Measurements from ENCODE around the gene KLRC1. TPM values are rescaled to one million over a fixed set of nuclear protein-coding genes. Genes with fewer than 3 reads are reported as not detected.
"Not testable (repeated sequence)": the region's sequence is repeated elsewhere in the genome, so short reads cannot be mapped to it uniquely, and the experiment has no call there.

The KLRC1 gene
- total RNA-seq, result 0.32 TPM
- long read RNA-seq, result 0 reads

- ATAC-seq, result no peak
- DNase-seq, result no peak
- intact Hi-C loops (cut with micrococcal nuclease), result no loop called here
Observed at GRCh38 chr12:10453156-10453555, at the start of gene KLRC1. KLRC1 (minus strand) TSS chr12:10453377; CDS start chr12:10451156, 2,221 bp downstream.

- DNase-seq, result no peak
- intact Hi-C loops (cut with micrococcal nuclease), result no loop called here
- ATAC-seq, result no peak
Observed at GRCh38 chr12:10501030-10501429, 47.9 kb upstream of the KLRC1 start.

- ATAC-seq (no peak), DNase-seq (no peak)
- intact Hi-C loops (cut with micrococcal nuclease), result no loop called here
Observed at GRCh38 chr12:10498042-10498441, 44.9 kb upstream of the KLRC1 start.

- no peak for ATAC-seq
- intact Hi-C loops (cut with micrococcal nuclease), result no loop called here
- DNase-seq, result no peak
Observed at GRCh38 chr12:10497602-10498001, 44.4 kb upstream of the KLRC1 start.

GRCh38 chr12:10491766-10492165 lies 38.6 kb upstream of the KLRC1 start:
- intact Hi-C loops (cut with micrococcal nuclease), result no loop called here
- DNase-seq, result no peak
- ATAC-seq, result no peak

GRCh38 chr12:10487328-10487727 lies 34.2 kb upstream of the KLRC1 start:
- DNase-seq; ATAC-seq; intact Hi-C loops (cut with micrococcal nuclease): not testable (repeated sequence)

- ATAC-seq; DNase-seq; intact Hi-C loops (cut with micrococcal nuclease): not testable (repeated sequence)
Observed at GRCh38 chr12:10481901-10482300, 28.7 kb upstream of the KLRC1 start.

- DNase-seq; ATAC-seq; intact Hi-C loops (cut with micrococcal nuclease): not testable (repeated sequence)
Observed at GRCh38 chr12:10472808-10473207, 19.6 kb upstream of the KLRC1 start.

GRCh38 chr12:10469701-10470100 lies 16.5 kb upstream of the KLRC1 start:
- intact Hi-C loops (cut with micrococcal nuclease), result no loop called here
- DNase-seq (no peak), ATAC-seq (no peak)

GRCh38 chr12:10466311-10466710 lies 13.1 kb upstream of the KLRC1 start:
- intact Hi-C loops (cut with micrococcal nuclease), result no loop called here
- no peak for DNase-seq
- ATAC-seq, result no peak

- intact Hi-C loops (cut with micrococcal nuclease), result no loop called here
- ATAC-seq (no peak), DNase-seq (no peak)
Observed at GRCh38 chr12:10457760-10458159, 4.6 kb upstream of the KLRC1 start.

- no peak for DNase-seq
- intact Hi-C loops (cut with micrococcal nuclease), result no loop called here
- ATAC-seq, result no peak
Observed at GRCh38 chr12:10456856-10457255, 3.7 kb upstream of the KLRC1 start.

GRCh38 chr12:10455766-10456165 lies 2.6 kb upstream of the KLRC1 start:
- intact Hi-C loops (cut with micrococcal nuclease), result no loop called here
- DNase-seq (no peak), ATAC-seq (no peak)

- no peak for DNase-seq
- intact Hi-C loops (cut with micrococcal nuclease), result no loop called here
- no peak for ATAC-seq
Observed at GRCh38 chr12:10454531-10454930, 1.4 kb upstream of the KLRC1 start.

- DNase-seq (no peak), ATAC-seq (no peak)
- intact Hi-C loops (cut with micrococcal nuclease), result no loop called here
Observed at GRCh38 chr12:10448236-10448635, 4.9 kb downstream of the KLRC1 start.

- ATAC-seq; intact Hi-C loops (cut with micrococcal nuclease); DNase-seq: not testable (repeated sequence)
Observed at GRCh38 chr12:10446052-10446451, 7.1 kb downstream of the KLRC1 start.

- intact Hi-C loops (cut with micrococcal nuclease); DNase-seq; ATAC-seq: not testable (repeated sequence)
Observed at GRCh38 chr12:10441144-10441543, 12.0 kb downstream of the KLRC1 start.

- DNase-seq, result not testable (repeated sequence)
Observed at GRCh38 chr12:10439608-10440274, 13.4 kb downstream of the KLRC1 start.

GRCh38 chr12:10437601-10438000 lies 15.6 kb downstream of the KLRC1 start:
- ATAC-seq; intact Hi-C loops (cut with micrococcal nuclease); DNase-seq: not testable (repeated sequence)

More at GRCh38 chr12:10439608-10440274, 13.4 kb downstream of the KLRC1 start:
- ATAC-seq; intact Hi-C loops (cut with micrococcal nuclease): not testable (repeated sequence)

- ATAC-seq; DNase-seq; intact Hi-C loops (cut with micrococcal nuclease): not testable (repeated sequence)
Observed at GRCh38 chr12:10435816-10436215, 17.4 kb downstream of the KLRC1 start, which contains the start of gene KLRC2. KLRC2 (minus strand) TSS chr12:10436010; CDS start chr12:10435986, 24 bp downstream.

- DNase-seq; ATAC-seq; intact Hi-C loops (cut with micrococcal nuclease): not testable (repeated sequence)
Observed at GRCh38 chr12:10430623-10431022, 22.6 kb downstream of the KLRC1 start.
